ENCODE data around the gene EPRS1.

The EPRS1 gene

DNA sequence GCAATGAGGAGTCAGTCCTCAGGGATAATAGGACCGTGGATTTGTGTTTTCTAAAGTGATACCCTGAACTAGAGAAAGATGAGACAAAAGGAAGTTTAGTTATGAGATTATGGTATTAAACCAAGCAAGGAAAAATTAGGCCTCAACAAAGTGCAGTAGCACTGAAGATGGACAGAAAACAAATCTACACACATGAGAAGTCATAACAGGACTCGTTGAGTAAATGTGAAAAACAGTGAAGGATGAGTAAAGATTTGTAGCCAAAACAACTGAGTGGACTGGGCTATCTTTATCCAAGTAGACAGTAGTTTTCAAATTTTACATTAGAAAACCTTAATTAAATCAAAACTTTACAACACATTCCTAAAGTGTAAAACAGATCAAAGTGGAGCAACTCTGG is 15.0 kb downstream of the EPRS1 start:
- H3K9ac ChIP-seq (ENCODE audit: low read length), result no peak overlapping the region
- H3K27me3 ChIP-seq (ENCODE audit: control insufficient read depth, insufficient read depth, low read length), result no peaks in the 10 kb centered on the region
- H3K36me3 ChIP-seq (ENCODE audit: control insufficient read depth, insufficient read depth, low read length), result peaks cover 5% of the 10 kb centered on the region
- H3K4me1 ChIP-seq (ENCODE audit: control insufficient read depth, insufficient read depth, low read length), result no peaks in the 10 kb centered on the region
- H3K4me3 ChIP-seq (ENCODE audit: low read length), result no peak overlapping the region
- no peaks in the 10 kb centered on the region for H3K9me3 ChIP-seq (ENCODE audit: control insufficient read depth, low read length)

DNA sequence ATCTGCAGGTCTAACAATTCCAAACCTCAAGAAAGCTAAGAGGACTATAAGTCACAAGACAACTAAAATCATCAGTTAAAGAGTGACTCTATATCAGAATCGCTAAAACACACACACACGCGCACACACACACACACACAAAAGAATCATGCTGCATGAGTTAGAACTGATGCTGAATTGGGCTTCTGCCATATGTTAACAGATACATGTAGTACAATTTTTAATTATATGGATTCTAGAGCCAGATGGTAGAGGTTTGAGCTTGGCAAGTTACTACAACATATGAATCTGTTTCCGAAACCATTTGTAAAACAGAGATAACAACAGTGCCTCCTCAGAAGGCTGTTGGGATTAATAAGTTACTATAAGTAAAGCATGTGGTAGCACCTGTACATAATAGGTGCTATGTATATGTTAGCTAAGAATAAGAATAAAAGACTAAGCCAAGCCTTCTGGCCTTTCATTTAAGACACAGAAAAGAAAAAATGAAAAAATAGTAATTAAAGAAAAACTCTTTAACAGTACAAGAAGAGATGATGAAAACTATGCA is 17.9 kb downstream of the EPRS1 start:
- Histone ChIP-seq H3K9me3 (ENCODE audit: control insufficient read depth, low read length) (no peaks in the 10 kb centered on the region), H3K36me3 (ENCODE audit: control insufficient read depth, insufficient read depth, low read length) (peaks cover 5% of the 10 kb centered on the region), H3K9ac (ENCODE audit: low read length) (no peak overlapping the region), H3K4me3 (ENCODE audit: low read length) (no peak overlapping the region), H3K4me1 (ENCODE audit: control insufficient read depth, insufficient read depth, low read length) (no peaks in the 10 kb centered on the region), H3K27me3 (ENCODE audit: control insufficient read depth, insufficient read depth, low read length) (no peaks in the 10 kb centered on the region)

DNA sequence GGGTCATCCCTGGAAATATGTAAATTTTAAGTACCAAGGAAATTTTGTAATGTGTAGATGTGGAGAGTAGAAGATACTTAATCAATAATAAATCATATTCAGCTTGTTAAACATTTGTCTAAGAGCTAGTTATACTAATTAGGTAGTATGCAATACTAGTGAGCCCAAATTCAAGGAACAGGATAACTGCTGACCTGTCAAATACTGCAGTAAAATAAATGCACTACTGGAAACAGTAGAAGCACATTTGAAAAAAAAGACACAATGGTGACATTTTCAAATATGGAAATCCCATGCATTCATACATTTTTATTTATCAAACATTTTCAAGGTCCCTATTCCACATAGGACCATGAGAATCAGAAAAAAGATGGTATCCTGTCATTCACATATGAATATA is 27.2 kb downstream of the EPRS1 start:
- no peaks in the 10 kb centered on the region for H3K4me1 ChIP-seq (ENCODE audit: control insufficient read depth, insufficient read depth, low read length)
- no peak overlapping the region for H3K9ac ChIP-seq (ENCODE audit: low read length)
- H3K36me3 ChIP-seq (ENCODE audit: control insufficient read depth, insufficient read depth, low read length), result no peaks in the 10 kb centered on the region
- no peak overlapping the region for H3K4me3 ChIP-seq (ENCODE audit: low read length)
- no peaks in the 10 kb centered on the region for H3K27me3 ChIP-seq (ENCODE audit: control insufficient read depth, insufficient read depth, low read length)
- H3K9me3 ChIP-seq (ENCODE audit: control insufficient read depth, low read length), result no peaks in the 10 kb centered on the region

DNA sequence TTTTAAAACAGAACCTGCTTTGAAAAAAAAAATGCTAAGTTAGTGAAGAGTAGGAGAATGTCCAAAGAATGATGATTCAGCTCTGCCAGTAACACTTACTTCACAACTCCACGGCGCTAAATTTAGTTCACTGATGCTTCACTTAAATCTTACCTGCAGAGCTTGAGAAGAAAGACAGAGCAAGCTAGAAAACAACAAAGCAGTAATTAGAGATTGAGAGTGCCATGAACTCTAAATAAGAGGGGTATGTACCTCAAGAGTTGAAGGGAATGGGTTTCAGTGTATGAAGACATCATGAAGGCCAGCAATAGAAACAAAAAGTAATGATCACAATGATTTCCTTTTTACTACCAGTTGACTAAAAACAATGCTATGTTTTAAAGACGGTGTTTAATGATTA is 32.8 kb downstream of the EPRS1 start:
- Histone ChIP-seq H3K27me3 (ENCODE audit: control insufficient read depth, insufficient read depth, low read length) (no peaks in the 10 kb centered on the region), H3K9ac (ENCODE audit: low read length) (no peak overlapping the region), H3K9me3 (ENCODE audit: control insufficient read depth, low read length) (no peaks in the 10 kb centered on the region), H3K4me3 (ENCODE audit: low read length) (no peak overlapping the region), H3K36me3 (ENCODE audit: control insufficient read depth, insufficient read depth, low read length) (no peaks in the 10 kb centered on the region), H3K4me1 (ENCODE audit: control insufficient read depth, insufficient read depth, low read length) (no peaks in the 10 kb centered on the region)

DNA sequence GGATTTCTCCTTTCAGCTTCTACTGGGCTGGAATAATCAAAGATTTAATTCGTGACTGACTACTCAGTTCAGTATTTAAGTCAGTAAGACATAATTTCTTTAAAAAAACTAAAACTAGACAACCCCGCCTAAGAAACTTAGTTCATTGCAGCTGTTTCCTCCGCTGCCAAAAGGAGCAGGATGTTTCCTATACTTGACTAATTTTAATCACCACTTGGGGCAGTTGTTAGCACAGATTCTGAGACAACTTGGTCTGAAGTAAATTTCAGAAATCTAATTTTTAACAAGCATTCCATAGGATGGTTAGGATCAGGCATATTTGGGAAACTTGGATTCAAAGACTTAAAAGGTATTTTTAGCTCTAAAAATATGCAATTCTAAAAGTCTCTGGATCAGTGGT is 34.0 kb downstream of the EPRS1 start:
- Histone ChIP-seq H3K9ac (ENCODE audit: low read length) (no peak overlapping the region), H3K4me1 (ENCODE audit: control insufficient read depth, insufficient read depth, low read length) (no peaks in the 10 kb centered on the region), H3K27me3 (ENCODE audit: control insufficient read depth, insufficient read depth, low read length) (no peaks in the 10 kb centered on the region), H3K9me3 (ENCODE audit: control insufficient read depth, low read length) (no peaks in the 10 kb centered on the region), H3K4me3 (ENCODE audit: low read length) (no peak overlapping the region), H3K36me3 (ENCODE audit: control insufficient read depth, insufficient read depth, low read length) (no peaks in the 10 kb centered on the region)

DNA sequence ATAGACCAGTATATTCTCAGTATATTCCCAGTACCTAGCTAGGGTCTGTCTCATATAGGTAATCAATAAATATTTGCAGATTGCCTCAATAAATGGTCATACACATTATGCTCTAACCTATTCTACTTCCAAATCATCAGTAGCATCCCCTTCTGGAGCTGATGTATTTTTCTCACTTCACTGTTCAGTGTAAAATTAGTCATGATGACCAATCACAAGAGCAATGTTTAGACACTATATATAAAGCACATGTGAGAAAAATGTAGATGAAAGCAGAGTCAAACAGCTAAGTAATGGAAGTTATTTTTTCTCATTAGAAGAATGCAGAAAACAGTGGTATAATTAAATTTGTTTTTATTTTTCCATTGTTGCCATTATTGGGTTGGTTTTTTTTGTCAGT is 34.7 kb downstream of the EPRS1 start:
- H3K36me3 ChIP-seq (ENCODE audit: control insufficient read depth, insufficient read depth, low read length), result no peaks in the 10 kb centered on the region

DNA sequence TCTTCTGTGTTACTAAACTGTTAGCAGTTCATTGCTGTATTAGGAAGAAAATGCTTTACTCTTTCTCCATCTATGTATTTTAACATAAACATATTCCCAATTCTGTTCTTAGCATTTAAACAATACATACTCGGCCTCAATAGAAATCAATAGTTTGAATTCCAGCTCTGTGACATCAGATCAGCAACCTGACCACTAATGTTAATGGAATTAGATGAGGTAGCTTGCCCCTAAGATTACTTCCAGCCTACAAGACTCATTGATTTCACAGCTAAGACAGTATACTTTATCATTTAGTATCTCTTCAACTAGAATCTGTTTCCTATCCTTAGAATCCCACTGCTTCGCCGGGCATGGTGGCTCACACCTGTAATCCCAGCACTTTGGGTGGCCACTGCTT is 38.9 kb downstream of the EPRS1 start:
- Histone ChIP-seq H3K36me3 (ENCODE audit: control insufficient read depth, insufficient read depth, low read length) (no peaks in the 10 kb centered on the region), H3K4me1 (ENCODE audit: control insufficient read depth, insufficient read depth, low read length) (no peaks in the 10 kb centered on the region), H3K9ac (ENCODE audit: low read length) (no peak overlapping the region)

More for the DNA sequence above, 34.7 kb downstream of the EPRS1 start:
- no peaks in the 10 kb centered on the region for H3K4me1 ChIP-seq (ENCODE audit: control insufficient read depth, insufficient read depth, low read length)
- no peaks in the 10 kb centered on the region for H3K9me3 ChIP-seq (ENCODE audit: control insufficient read depth, low read length)
- H3K4me3 ChIP-seq (ENCODE audit: low read length), result no peak overlapping the region
- H3K9ac ChIP-seq (ENCODE audit: low read length), result no peak overlapping the region
- no peaks in the 10 kb centered on the region for H3K27me3 ChIP-seq (ENCODE audit: control insufficient read depth, insufficient read depth, low read length)

DNA sequence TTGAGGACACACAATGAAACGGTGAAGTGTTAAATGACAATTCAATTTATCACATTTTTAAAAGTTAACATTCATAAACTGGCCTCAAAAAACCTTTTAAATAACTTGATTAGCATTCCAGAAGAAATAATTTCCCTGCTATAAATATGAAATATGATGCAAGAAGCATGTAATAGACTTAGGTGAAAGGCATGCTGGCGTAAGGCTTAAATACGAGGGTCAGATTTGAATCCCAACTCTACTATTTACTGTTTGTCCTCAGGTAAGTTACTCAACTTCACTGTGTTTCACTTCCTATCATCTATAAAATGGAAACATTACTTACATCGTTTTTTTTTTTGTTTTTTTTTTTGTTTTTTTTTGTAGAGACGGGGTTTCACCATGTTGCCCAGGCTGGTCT is 40.8 kb downstream of the EPRS1 start:
- H3K27me3 ChIP-seq (ENCODE audit: control insufficient read depth, insufficient read depth, low read length), result no peaks in the 10 kb centered on the region
- no peak overlapping the region for H3K4me3 ChIP-seq (ENCODE audit: low read length)
- no peaks in the 10 kb centered on the region for H3K4me1 ChIP-seq (ENCODE audit: control insufficient read depth, insufficient read depth, low read length)
- H3K9me3 ChIP-seq (ENCODE audit: control insufficient read depth, low read length), result no peaks in the 10 kb centered on the region
- H3K9ac ChIP-seq (ENCODE audit: low read length), result no peak overlapping the region
- no peaks in the 10 kb centered on the region for H3K36me3 ChIP-seq (ENCODE audit: control insufficient read depth, insufficient read depth, low read length)

More for the DNA sequence above, 38.9 kb downstream of the EPRS1 start:
- Histone ChIP-seq H3K27me3 (ENCODE audit: control insufficient read depth, insufficient read depth, low read length) (no peaks in the 10 kb centered on the region), H3K4me3 (ENCODE audit: low read length) (no peak overlapping the region), H3K9me3 (ENCODE audit: control insufficient read depth, low read length) (no peaks in the 10 kb centered on the region)

DNA sequence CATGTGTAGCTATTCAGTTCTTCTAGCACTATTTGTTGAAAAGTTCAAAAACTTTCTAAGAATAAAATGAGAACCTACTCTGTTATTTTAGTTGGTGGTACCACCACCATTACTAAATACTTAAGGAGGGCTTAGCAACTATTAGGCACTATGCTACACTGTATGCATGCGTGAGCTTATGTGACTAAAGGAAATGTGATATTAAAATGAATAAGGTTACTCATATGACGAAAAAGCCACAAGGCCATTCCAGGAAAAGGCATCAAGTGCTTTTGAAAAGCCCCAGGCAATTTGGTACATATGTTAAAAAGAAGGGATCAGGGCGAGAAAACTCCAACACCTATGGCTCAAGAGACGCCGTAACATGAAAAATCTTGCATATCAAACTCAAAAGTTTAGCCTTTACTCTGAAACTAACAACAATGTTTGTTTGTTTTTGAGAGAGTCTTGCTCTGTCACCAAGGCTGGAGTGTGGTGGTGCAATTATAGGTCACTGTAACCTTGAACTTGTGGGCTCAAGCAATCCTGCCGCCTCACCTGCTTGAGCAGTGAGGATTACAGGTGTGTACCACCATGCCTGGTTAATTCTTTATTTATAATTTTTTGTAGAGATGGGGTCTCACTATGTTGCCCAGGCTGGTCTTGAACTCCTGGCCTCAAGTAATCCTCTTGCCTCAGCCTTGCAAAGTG is 42.5 kb downstream of the EPRS1 start:
- Histone ChIP-seq H3K27me3 (ENCODE audit: control insufficient read depth, insufficient read depth, low read length) (no peaks in the 10 kb centered on the region), H3K9me3 (ENCODE audit: control insufficient read depth, low read length) (no peaks in the 10 kb centered on the region), H3K4me1 (ENCODE audit: control insufficient read depth, insufficient read depth, low read length) (no peaks in the 10 kb centered on the region), H3K9ac (ENCODE audit: low read length) (no peak overlapping the region), H3K4me3 (ENCODE audit: low read length) (no peak overlapping the region), H3K36me3 (ENCODE audit: control insufficient read depth, insufficient read depth, low read length) (no peaks in the 10 kb centered on the region)

DNA sequence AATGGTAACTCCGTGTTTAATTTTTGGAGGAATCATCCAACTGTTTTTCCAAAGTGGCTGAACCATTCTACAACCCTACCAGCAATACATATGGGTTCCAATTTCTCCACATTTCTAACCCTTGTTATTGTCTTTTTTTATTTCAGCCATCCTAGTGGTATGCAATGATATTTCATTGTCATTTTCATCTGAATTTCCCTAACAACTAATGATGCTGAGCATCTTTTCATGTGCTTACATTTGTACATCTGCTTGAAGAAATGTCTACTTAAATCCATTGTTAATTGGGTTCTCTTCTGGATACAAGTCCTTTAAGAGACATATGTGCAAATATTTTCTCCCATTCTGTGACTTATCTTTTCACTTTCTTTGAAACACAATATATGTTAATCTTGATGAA is 43.3 kb downstream of the EPRS1 start:
- no peaks in the 10 kb centered on the region for H3K36me3 ChIP-seq (ENCODE audit: control insufficient read depth, insufficient read depth, low read length)
- no peaks in the 10 kb centered on the region for H3K27me3 ChIP-seq (ENCODE audit: control insufficient read depth, insufficient read depth, low read length)
- no peaks in the 10 kb centered on the region for H3K4me1 ChIP-seq (ENCODE audit: control insufficient read depth, insufficient read depth, low read length)
- no peak overlapping the region for H3K4me3 ChIP-seq (ENCODE audit: low read length)
- H3K9me3 ChIP-seq (ENCODE audit: control insufficient read depth, low read length), result no peaks in the 10 kb centered on the region
- H3K9ac ChIP-seq (ENCODE audit: low read length), result no peak overlapping the region

DNA sequence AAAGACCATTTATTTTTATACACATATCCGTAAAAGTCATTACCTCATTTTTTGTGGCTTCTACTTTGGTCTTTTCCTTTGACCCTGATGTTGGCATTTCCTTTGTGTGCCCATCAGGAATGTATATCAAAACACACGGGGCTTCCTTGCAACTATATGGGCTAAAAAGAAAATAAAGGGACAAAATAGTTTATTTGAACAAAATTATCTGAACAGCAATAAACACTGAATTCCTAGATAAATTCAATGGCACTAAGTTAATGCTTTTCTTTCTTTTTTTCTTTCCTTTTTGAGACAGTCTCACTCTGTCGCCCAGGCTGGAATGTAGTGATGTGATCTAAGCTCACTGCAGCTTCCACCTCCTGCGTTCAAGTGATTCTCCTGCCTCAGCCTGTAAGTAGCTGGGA is 45.2 kb downstream of the EPRS1 start:
- H3K4me1 ChIP-seq (ENCODE audit: control insufficient read depth, insufficient read depth, low read length), result no peaks in the 10 kb centered on the region
- no peak overlapping the region for H3K9ac ChIP-seq (ENCODE audit: low read length)
- H3K4me3 ChIP-seq (ENCODE audit: low read length), result no peak overlapping the region
- H3K36me3 ChIP-seq (ENCODE audit: control insufficient read depth, insufficient read depth, low read length), result peaks cover 3% of the 10 kb centered on the region
- H3K9me3 ChIP-seq (ENCODE audit: control insufficient read depth, low read length), result no peaks in the 10 kb centered on the region
- no peaks in the 10 kb centered on the region for H3K27me3 ChIP-seq (ENCODE audit: control insufficient read depth, insufficient read depth, low read length)

DNA sequence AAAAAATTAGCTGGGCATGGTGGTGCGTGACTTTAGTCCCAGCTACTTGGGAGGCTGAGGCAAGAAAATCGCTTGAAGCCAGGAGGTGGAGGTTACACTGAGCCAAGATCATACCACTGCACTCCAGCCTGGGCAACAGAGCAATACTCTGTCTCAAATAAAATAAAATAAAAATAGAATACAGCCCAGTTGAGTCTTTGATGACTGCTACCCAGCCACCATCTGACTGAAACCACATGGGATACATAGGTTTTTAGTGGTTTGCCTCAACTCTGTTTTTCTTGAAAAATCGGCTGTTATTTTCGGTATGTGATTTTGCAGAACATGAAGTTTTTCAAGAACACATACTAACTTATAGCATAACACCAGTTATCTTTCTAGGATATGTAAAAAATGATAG is 46.5 kb downstream of the EPRS1 start:
- no peak overlapping the region for H3K4me3 ChIP-seq (ENCODE audit: low read length)
- H3K27me3 ChIP-seq (ENCODE audit: control insufficient read depth, insufficient read depth, low read length), result no peaks in the 10 kb centered on the region
- H3K4me1 ChIP-seq (ENCODE audit: control insufficient read depth, insufficient read depth, low read length), result no peaks in the 10 kb centered on the region
- no peak overlapping the region for H3K9ac ChIP-seq (ENCODE audit: low read length)
- H3K9me3 ChIP-seq (ENCODE audit: control insufficient read depth, low read length), result no peaks in the 10 kb centered on the region
- H3K36me3 ChIP-seq (ENCODE audit: control insufficient read depth, insufficient read depth, low read length), result peaks cover 12% of the 10 kb centered on the region
